ENCODE results near the gene TRPM2.

TRPM2 gene

GRCh38 chr21:44427241-44428120, 74.1 kb downstream of the TRPM2 start:
- no peak overlapping the region for H3K4me3 ChIP-seq (ENCODE audit: low read depth, low read length)
- DNase-seq (ENCODE audit: low read depth) = no peak
- TF ChIP-seq, protein P1, sequence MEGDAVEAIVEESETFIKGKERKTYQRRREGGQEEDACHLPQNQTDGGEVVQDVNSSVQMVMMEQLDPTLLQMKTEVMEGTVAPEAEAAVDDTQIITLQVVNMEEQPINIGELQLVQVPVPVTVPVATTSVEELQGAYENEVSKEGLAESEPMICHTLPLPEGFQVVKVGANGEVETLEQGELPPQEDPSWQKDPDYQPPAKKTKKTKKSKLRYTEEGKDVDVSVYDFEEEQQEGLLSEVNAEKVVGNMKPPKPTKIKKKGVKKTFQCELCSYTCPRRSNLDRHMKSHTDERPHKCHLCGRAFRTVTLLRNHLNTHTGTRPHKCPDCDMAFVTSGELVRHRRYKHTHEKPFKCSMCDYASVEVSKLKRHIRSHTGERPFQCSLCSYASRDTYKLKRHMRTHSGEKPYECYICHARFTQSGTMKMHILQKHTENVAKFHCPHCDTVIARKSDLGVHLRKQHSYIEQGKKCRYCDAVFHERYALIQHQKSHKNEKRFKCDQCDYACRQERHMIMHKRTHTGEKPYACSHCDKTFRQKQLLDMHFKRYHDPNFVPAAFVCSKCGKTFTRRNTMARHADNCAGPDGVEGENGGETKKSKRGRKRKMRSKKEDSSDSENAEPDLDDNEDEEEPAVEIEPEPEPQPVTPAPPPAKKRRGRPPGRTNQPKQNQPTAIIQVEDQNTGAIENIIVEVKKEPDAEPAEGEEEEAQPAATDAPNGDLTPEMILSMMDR (IDR thresholded peaks at IDR 0.05; ENCODE audit: low read depth, low read length) = no peak
- TF ChIP-seq MYC (IDR thresholded peaks at IDR 0.05; ENCODE audit: low read depth, low read length) (no peak), POLR2A (IDR thresholded peaks at IDR 0.05; ENCODE audit: extremely low read depth, insufficient read length) (no peak), MAX (IDR thresholded peaks at IDR 0.05; ENCODE audit: low read depth, low read length) (no peak)

DNA sequence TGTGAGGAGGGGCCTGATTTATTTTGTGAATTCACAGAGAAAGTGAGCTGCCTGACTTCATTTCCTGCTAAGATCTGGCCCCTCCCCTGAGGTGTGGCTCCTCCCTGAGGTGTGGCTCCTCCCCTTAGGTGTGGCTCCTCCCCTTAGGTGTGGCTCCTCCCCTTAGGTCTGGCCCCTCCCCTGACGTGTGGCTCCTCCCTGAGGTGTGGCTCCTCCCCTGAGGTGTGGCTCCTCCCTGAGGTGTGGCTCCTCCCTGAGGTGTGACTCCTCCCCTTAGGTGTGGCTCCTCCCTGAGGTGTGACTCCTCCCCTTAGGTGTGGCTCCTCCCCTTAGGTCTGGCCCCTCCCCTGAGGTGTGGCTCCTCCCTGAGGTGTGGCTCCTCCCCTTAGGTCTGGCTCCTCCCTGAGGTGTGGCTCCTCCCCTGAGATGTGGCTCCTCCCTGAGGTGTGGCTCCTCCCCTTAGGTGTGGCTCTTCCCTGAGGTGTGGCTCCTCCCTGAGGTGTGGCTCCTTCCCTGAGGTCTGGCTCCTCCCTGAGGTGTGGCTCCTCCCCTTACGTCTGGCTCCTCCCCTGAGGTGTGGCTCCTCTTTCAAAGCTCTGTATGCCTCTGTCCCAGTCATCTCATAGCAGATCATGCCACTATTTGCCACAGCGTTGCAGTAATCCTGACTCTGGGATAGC, 75.0 kb downstream of the TRPM2 start:
- no peak overlapping the region for H3K4me3 ChIP-seq (ENCODE audit: low read depth, low read length)
- TF ChIP-seq POLR2A (IDR thresholded peaks at IDR 0.05; ENCODE audit: extremely low read depth, insufficient read length) (no peak), MAX (IDR thresholded peaks at IDR 0.05; ENCODE audit: low read depth, low read length) (no peak)
- peak; percentile 59 for DNase-seq (ENCODE audit: low read depth)

GRCh38 chr21:44429894-44430293, 76.5 kb downstream of the TRPM2 start:
- DNase-seq (ENCODE audit: low read depth) = no peak
- H3K4me3 ChIP-seq (ENCODE audit: low read depth, low read length) = no peak overlapping the region
- TF ChIP-seq POLR2A (IDR thresholded peaks at IDR 0.05; ENCODE audit: extremely low read depth, insufficient read length) (no peak), MAX (IDR thresholded peaks at IDR 0.05; ENCODE audit: low read depth, low read length) (no peak), MYC (IDR thresholded peaks at IDR 0.05; ENCODE audit: low read depth, low read length) (no peak)
- TF ChIP-seq, protein P1 (IDR thresholded peaks at IDR 0.05; ENCODE audit: low read depth, low read length) = no peak

DNA sequence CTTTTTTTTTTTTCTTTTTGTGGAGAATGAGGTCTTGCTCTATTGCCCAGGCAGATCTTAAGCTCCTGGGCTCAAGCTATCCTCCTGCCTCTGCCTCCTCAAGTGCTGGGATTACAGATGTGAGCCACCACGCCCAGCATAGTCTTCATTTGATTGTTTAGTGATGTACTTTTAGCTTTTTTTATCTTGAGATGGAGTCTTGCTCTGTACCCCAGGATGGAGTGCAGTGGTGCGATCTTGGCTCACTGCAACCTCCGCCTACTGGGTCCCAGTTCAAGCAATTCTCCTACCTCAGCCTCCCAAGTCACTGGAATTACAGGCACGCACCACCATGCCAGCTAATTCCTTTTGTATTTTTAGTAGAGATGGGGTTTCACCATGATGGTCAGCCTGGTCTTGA, 77.9 kb downstream of the TRPM2 start:
- H3K4me3 ChIP-seq (ENCODE audit: low read depth, low read length) = no peak overlapping the region
- no peak for TF ChIP-seq POLR2A (IDR thresholded peaks at IDR 0.05; ENCODE audit: extremely low read depth, insufficient read length)
- no peak for TF ChIP-seq MAX (IDR thresholded peaks at IDR 0.05; ENCODE audit: low read depth, low read length)
- TF ChIP-seq, protein P1 (IDR thresholded peaks at IDR 0.05; ENCODE audit: low read depth, low read length) = no peak
- no peak for TF ChIP-seq MYC (IDR thresholded peaks at IDR 0.05; ENCODE audit: low read depth, low read length)
- DNase-seq (ENCODE audit: low read depth) = no peak

DNA sequence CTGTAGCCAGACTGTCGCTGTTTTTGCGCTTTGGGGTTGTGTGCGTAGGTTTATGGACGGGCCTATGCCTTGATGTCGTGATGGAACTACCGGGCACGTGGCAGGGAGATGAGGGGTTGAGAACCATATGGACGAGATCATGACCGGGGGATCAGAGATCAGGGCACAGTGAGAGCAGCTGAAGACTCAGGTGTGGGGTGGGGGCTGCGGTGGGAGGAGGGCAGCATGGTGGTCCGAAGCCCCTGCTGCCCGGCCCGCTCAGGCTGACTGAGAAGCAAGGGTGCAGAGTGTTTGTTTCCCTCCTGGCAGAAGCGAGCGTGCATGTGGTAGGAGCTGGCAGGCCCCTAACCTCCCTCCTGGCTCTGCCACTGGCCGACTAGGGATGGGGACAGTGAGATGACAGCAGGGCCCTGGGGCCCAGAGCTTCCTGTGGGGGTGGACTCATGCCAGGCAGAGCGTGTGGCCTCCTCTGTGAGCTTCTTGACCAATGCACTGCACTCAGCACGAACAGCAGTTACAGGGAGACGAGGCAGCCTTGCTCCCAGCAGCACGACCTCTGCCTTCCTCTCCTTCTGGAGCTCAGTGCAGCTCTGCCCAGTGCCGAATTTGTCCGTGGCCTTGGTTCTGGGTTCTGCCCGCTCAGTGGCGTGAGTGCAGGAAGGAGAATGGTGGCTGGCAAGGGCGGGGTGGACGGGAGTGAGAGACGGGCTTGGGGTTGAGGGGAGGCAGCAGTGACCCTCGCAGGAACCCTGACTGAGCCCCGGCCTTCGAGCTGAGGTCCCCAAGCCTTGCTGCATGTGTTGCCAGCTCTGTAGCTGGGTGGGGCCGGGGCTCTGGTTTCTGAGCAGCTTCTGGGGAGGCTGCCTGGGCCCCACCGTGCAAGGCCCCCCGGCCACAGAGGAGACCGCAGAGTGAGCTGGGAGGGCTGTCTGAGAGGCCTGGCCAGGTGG, 79.7 kb downstream of the TRPM2 start:
- TF ChIP-seq POLR2A (IDR thresholded peaks at IDR 0.05; ENCODE audit: extremely low read depth, insufficient read length) = no peak
- no peak for TF ChIP-seq MAX (IDR thresholded peaks at IDR 0.05; ENCODE audit: low read depth, low read length)
- no peak for TF ChIP-seq MYC (IDR thresholded peaks at IDR 0.05; ENCODE audit: low read depth, low read length)
- TF ChIP-seq, protein P1 (IDR thresholded peaks at IDR 0.05; ENCODE audit: low read depth, low read length) = no peak

More for the DNA sequence above, 79.7 kb downstream of the TRPM2 start:
- DNase-seq (ENCODE audit: low read depth) = no peak
- no peak overlapping the region for H3K4me3 ChIP-seq (ENCODE audit: low read depth, low read length)

Measured in NB4 (cell line).